Astrocyte (in vitro differentiated cells and primary cell): ENCODE results near the gene NBEAL1. TPM values are rescaled to one million over a fixed set of nuclear protein-coding genes. Genes with fewer than 3 reads are reported as not detected.

Source experiments
- DNase-seq: peaks from one replicate; pipeline ENCODE4 v3.0.0-alpha.2; 2010; ENCODE audit warnings: low read depth
- FAIRE-seq: peaks from 2 replicates; lab custom pipeline; 2011; peaks lifted over from hg19 to GRCh38; lab: Jason Lieb, UNC
- H2AFZ ChIP-seq: 2 replicates; pipeline ENCODE4 v1.6.0; 2012; ENCODE audit warnings: low read depth, low read length, inconsistent platforms
- H3K27ac ChIP-seq: 2 replicates; pipeline ENCODE4 v1.5.1; 2011; ENCODE audit warnings: low read depth, low read length, inconsistent platforms
- H3K27me3 ChIP-seq: 2 replicates; pipeline ENCODE4 v1.6.0; 2011; ENCODE audit warnings: low read length, inconsistent platforms; ENCODE audit not compliant: insufficient read depth
- H3K36me3 ChIP-seq: 2 replicates; pipeline ENCODE4 v1.5.1; 2011; ENCODE audit warnings: low read length, inconsistent platforms; ENCODE audit not compliant: insufficient read depth
- H3K4me1 ChIP-seq: 2 replicates; pipeline ENCODE4 v1.5.1; 2011; ENCODE audit warnings: low read length, inconsistent platforms; ENCODE audit not compliant: insufficient read depth
- H3K4me2 ChIP-seq: 2 replicates; pipeline ENCODE4 v1.6.0; 2012; ENCODE audit warnings: low read length, inconsistent platforms
- H3K4me3 ChIP-seq: 2 replicates; pipeline ENCODE4 v1.5.1; 2011; ENCODE audit warnings: low read depth, mild to moderate bottlenecking, low read length, inconsistent platforms; ENCODE audit not compliant: insufficient read depth
- H3K79me2 ChIP-seq: 2 replicates; pipeline ENCODE4 v1.6.0; 2012; ENCODE audit warnings: mild to moderate bottlenecking, low read length, inconsistent platforms; ENCODE audit not compliant: insufficient read depth
- H3K9ac ChIP-seq: 2 replicates; pipeline ENCODE4 v1.6.0; 2012; ENCODE audit warnings: mild to moderate bottlenecking, low read length, inconsistent platforms
- H3K9me3 ChIP-seq: 2 replicates; pipeline ENCODE4 v1.5.1; 2012; ENCODE audit warnings: low read depth, mild to moderate bottlenecking, low read length, inconsistent platforms; ENCODE audit not compliant: insufficient read depth
- H4K20me1 ChIP-seq: 2 replicates; pipeline ENCODE4 v1.6.0; 2012; ENCODE audit warnings: low read length, inconsistent platforms; ENCODE audit not compliant: insufficient read depth
- H3K27ac Mint-ChIP-seq: one replicate; pipeline ENCODE4 v1.8.0; 2021; ENCODE audit warnings: mild to moderate bottlenecking, mixed read lengths; ENCODE audit not compliant: unreplicated experiment
- H3K27me3 Mint-ChIP-seq: one replicate; pipeline ENCODE4 v1.8.0; 2021; ENCODE audit warnings: low read depth, mixed read lengths; ENCODE audit not compliant: unreplicated experiment
- H3K36me3 Mint-ChIP-seq: one replicate; pipeline ENCODE4 v1.8.0; 2021; ENCODE audit warnings: low read depth, mixed read lengths; ENCODE audit not compliant: unreplicated experiment
- H3K4me1 Mint-ChIP-seq: one replicate; pipeline ENCODE4 v1.8.0; 2021; ENCODE audit warnings: low read depth, mixed read lengths; ENCODE audit not compliant: unreplicated experiment
- H3K4me3 Mint-ChIP-seq: one replicate; pipeline ENCODE4 v1.8.0; 2021; ENCODE audit warnings: mild to moderate bottlenecking, moderate library complexity, mixed read lengths; ENCODE audit not compliant: unreplicated experiment
- H3K9me3 Mint-ChIP-seq: one replicate; pipeline ENCODE4 v1.8.0; 2021; ENCODE audit warnings: mild to moderate bottlenecking, mixed read lengths; ENCODE audit not compliant: unreplicated experiment
- EZH2 ChIP-seq: IDR thresholded peaks from 2 replicates; pipeline ENCODE4 v1.6.1; 2012; ENCODE audit warnings: mild to moderate bottlenecking, low read length, inconsistent platforms; ENCODE audit not compliant: insufficient read depth
- total RNA-seq: library from RNA; stranded (reverse); gene quantifications from 2 replicates; pipeline ENCODE4 v1.2.1, GENCODE V29; 2021
- TF ChIP-seq, protein P1 (sequence below): IDR thresholded peaks from 2 replicates; pipeline ENCODE4 v1.5.1; 2011; ENCODE audit warnings: low read depth, mild to moderate bottlenecking, inconsistent platforms, low read length, moderate library complexity; ENCODE audit not compliant: insufficient read depth

NBEAL1 gene
- total RNA-seq, 1 donor from 2014 or later: 33.4 TPM

DNA sequence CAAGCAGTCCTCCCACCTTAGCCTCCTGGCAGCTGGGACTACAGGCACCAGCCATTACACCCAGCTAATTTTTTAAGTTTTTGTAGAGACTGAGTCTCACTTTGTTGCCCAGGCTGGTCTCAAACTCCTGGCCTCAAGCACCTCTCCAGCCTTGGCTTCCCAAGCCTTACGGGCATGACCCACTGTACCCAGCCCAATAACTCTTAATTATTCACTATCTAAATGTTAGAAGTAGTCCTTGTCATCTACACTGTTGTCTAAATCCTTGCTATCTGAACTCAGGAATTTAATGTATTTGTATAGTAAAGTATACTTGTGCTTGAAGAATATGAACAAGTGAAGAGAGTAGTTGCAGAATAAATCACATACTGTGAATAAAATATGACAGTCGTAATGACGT, 37.9 kb upstream of the NBEAL1 start:
- no peaks in the 10 kb centered on the region for H3K4me1 ChIP-seq
- H3K27ac ChIP-seq: no peak overlapping the region
- peaks cover 2% of the 10 kb centered on the region for H3K36me3 ChIP-seq
- no peaks in the 10 kb centered on the region for H3K9me3 ChIP-seq
- Mint-ChIP-seq H3K36me3 (no peaks in the 10 kb centered on the region), H3K27me3 (no peaks in the 10 kb centered on the region), H3K4me1 (no peaks in the 10 kb centered on the region), H3K27ac (no peak overlapping the region), H3K9me3 (peaks cover 5% of the 10 kb centered on the region), H3K4me3 (no peak overlapping the region)
- no peak overlapping the region for H3K9ac ChIP-seq
- DNase-seq: no peak
- TF ChIP-seq EZH2: no peak
- TF ChIP-seq, protein P1, sequence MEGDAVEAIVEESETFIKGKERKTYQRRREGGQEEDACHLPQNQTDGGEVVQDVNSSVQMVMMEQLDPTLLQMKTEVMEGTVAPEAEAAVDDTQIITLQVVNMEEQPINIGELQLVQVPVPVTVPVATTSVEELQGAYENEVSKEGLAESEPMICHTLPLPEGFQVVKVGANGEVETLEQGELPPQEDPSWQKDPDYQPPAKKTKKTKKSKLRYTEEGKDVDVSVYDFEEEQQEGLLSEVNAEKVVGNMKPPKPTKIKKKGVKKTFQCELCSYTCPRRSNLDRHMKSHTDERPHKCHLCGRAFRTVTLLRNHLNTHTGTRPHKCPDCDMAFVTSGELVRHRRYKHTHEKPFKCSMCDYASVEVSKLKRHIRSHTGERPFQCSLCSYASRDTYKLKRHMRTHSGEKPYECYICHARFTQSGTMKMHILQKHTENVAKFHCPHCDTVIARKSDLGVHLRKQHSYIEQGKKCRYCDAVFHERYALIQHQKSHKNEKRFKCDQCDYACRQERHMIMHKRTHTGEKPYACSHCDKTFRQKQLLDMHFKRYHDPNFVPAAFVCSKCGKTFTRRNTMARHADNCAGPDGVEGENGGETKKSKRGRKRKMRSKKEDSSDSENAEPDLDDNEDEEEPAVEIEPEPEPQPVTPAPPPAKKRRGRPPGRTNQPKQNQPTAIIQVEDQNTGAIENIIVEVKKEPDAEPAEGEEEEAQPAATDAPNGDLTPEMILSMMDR: no peak
- FAIRE-seq: no peak
- H3K4me3 ChIP-seq: no peak overlapping the region
- no peaks in the 10 kb centered on the region for H4K20me1 ChIP-seq
- H2AFZ ChIP-seq: no peak overlapping the region
- H3K27me3 ChIP-seq: no peaks in the 10 kb centered on the region
- no peaks in the 10 kb centered on the region for H3K79me2 ChIP-seq
- H3K4me2 ChIP-seq: no peak overlapping the region

DNA sequence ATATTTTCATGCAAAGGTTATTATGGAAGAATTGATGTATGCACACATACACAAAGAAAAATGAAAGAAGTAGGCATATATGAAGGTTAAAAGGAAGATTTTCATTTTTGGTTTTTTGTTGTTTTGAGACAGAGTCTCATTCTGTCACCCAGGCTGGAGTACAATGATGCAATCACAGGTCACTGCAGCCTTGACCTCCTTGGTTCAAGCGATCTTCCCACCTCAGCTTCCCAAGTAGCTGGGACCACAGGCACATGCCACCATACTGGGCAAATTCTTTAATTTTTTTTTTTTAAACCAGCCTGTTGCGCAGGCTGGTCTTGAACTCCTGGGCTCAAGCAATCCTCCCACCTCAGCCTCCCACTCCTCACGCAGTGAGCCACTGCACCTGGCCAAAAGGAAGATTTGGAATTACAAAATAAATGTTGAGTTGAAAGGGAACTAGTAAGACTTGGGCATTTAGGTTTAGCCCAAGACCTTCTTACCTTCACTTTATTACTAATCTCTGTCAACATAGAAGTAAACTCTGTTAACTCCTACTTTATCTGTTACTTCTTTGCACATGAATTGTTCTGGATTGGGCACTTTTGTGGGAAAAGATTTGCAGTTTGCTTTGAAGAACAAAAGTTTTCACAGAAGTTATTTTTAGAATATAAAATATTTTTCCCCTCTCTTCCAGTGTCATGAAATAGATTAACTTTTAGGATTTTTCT, 31.7 kb upstream of the NBEAL1 start:
- Histone ChIP-seq H3K27ac (no peak overlapping the region), H3K4me3 (no peak overlapping the region), H3K9me3 (no peaks in the 10 kb centered on the region), H3K36me3 (no peaks in the 10 kb centered on the region), H3K4me2 (no peak overlapping the region), H3K79me2 (no peaks in the 10 kb centered on the region), H3K4me1 (no peaks in the 10 kb centered on the region), H2AFZ (no peak overlapping the region), H3K27me3 (no peaks in the 10 kb centered on the region), H4K20me1 (no peaks in the 10 kb centered on the region), H3K9ac (no peak overlapping the region)
- Mint-ChIP-seq H3K36me3 (no peaks in the 10 kb centered on the region), H3K27me3 (no peaks in the 10 kb centered on the region), H3K4me3 (no peak overlapping the region), H3K4me1 (no peaks in the 10 kb centered on the region), H3K27ac (no peak overlapping the region), H3K9me3 (peaks cover 5% of the 10 kb centered on the region)
- no peak for FAIRE-seq
- TF ChIP-seq, protein P1: no peak
- no peak for TF ChIP-seq EZH2
- no peak for DNase-seq

DNA sequence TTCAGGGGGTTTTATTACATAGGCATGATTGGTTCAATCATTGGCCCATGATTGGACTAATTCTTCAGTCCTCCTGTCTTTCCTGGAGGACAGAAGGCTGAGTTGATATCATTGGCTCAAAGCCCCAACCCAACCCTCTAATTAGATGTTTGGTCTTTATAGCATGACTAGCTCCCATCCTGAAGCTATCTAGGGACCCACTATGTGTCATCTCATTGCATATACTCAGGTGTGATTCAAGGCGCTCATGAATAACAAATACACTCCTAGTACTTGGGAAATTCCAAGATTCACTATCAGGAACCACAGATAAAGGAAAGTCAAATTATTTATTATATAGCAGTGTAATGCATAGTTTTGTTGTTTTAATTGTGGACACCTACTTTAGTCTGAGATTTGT, 24.9 kb upstream of the NBEAL1 start:
- H3K4me1 Mint-ChIP-seq: no peaks in the 10 kb centered on the region
- no peak for TF ChIP-seq EZH2
- TF ChIP-seq, protein P1: no peak

More for the DNA sequence above, 24.9 kb upstream of the NBEAL1 start:
- Mint-ChIP-seq H3K36me3 (no peaks in the 10 kb centered on the region), H3K9me3 (no peaks in the 10 kb centered on the region), H3K27me3 (no peaks in the 10 kb centered on the region), H3K27ac (no peak overlapping the region), H3K4me3 (no peak overlapping the region)
- Histone ChIP-seq H3K27ac (no peak overlapping the region), H3K79me2 (no peaks in the 10 kb centered on the region), H3K4me1 (no peaks in the 10 kb centered on the region), H3K9me3 (no peaks in the 10 kb centered on the region), H3K27me3 (no peaks in the 10 kb centered on the region), H3K9ac (no peak overlapping the region), H2AFZ (no peak overlapping the region), H3K4me3 (no peak overlapping the region), H3K4me2 (no peak overlapping the region), H3K36me3 (no peaks in the 10 kb centered on the region), H4K20me1 (no peaks in the 10 kb centered on the region)
- no peak for FAIRE-seq
- DNase-seq: no peak
